ENCODE results near the gene USP44.

USP44 gene

GRCh38 chr12:95548056-95548538 lies 3.2 kb downstream of the USP44 start:
- DNase-seq: no peak

- peak; percentile 42 for DNase-seq
Measured at GRCh38 chr12:95547522-95548055, 3.7 kb downstream of the USP44 start.

DNA sequence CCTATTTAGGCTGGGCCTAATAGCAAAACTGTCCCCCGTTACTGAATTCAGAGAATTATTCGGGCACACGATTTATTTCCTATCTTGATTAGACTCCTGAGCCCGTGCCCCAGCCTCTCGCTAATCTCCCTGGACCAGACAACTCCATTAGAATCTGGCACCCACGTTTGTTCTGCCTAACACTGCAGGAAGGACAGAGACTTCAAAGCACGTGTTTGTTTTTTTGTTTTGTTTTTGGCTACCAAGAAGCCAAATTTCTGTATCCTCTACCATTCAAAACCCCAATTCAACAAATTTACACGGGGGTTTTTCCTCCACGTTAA lies 4.8 kb downstream of the USP44 start:
- DNase-seq: no peak

DNA sequence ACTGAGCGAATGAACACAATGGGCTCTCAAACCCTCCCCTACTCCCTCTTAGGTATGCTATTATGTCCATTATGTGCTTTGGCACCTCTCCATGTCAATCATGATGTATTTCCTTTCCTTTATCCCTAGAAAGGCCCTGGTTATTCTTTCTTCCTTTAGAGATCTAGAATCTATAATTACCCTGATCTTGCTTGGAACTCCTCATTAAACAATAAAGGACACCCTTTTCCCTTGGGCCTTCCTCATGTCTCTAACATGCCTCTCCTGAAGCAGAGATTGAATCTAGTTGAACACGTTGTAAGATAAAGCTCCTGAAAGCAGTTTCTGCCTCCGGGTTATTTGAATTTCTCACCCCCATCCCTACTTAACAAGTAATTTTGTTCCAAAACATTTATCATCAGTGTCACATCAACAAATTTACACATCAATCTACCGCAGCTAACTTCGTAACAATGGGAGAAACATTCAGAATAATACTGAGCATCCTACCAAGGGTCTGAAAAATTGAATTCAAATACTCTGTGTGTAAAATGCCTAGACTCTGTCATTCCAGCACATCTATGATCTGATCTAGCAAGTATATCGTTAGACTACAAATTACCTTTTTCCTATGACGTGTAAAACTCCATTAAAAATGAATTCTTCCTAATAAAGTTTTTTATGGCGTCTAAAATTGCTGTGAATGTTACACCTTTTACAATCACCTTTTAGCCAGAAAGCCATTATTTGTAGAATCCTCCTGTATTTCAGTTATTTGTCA lies 5.4 kb downstream of the USP44 start:
- no peak for DNase-seq

DNA sequence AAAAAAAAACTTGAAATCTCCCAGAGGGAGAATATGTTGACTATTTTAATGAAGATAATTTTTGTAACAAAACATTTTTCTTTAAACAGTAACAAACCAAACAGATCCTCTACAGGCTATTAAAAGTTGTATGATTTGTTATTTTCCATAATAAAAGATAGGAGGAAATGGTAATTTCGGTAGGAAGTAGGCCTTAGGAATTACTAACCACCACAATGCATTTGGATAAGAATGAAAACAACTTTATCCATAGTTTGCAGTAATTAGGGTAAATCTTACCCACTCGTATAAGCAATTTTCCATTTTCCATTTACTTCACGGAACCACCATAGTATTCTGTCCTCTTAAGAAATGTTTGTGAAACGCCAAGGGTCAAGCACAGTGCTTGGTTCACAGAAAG lies 6.0 kb downstream of the USP44 start:
- no peak for DNase-seq

- DNase-seq: no peak
Measured at GRCh38 chr12:95544756-95545155, 6.5 kb downstream of the USP44 start.

DNA sequence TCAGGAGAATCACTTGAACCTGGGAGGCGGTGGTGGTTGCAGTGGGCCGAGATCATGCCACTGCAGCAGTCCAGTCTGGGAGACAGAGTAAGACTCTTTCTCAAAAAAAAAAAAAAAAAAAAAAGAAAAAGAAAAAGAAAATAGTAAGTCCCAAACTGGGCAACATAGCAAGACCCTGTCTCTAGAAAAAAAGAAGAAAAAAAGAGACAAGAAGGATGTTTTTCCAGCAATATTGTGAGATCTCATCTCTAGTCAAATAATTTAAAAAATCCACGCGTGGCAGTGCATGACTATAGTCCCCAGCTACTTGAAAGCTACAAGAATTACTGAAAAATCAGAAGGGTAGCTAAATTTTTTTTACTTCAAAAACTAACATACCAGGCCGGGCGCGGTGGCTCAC lies 8.0 kb downstream of the USP44 start:
- no peak for DNase-seq

GRCh38 chr12:95541436-95541835 lies 9.8 kb downstream of the USP44 start:
- no peak for DNase-seq

DNA sequence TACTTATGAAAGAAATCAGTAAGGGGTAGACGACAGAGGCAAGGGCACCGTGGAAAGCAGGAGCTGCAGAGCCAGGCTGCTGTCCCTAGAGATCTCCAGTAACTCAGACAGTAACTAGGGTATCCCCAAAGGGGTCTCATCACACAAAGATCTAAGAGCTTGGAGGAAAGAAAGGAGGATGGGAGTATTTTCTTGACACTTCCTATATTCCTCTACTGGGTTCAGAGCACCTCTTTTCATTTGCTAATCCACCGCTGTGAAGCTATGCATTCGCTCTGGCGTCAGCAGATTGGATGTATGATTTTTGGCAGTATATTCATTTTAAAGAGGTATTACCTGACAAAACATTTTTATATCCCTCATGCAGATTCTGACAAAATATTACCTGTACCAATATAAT lies 12.6 kb downstream of the USP44 start:
- no peak for DNase-seq

- no peak for DNase-seq
Measured at GRCh38 chr12:95538006-95538405, 13.3 kb downstream of the USP44 start.

DNA sequence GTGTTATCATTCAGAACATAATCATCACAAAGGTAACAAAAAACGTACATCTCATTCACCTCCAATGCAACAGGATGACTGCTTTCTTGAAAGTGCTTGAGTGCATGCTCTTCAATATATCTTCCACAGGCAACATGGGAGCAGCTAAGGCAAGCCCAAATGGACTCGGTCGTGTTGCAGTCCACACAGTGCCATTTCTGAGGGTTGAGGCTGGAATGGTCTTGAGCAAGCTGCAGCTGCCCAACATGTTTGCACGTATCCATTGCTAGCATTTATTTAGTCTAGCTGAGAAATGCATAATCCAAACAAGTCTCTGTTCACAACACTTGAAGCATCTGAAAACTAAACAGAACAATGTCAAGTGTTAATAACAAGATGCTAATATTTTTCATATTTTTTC lies 17.3 kb downstream of the USP44 start:
- no peak for DNase-seq

DNA sequence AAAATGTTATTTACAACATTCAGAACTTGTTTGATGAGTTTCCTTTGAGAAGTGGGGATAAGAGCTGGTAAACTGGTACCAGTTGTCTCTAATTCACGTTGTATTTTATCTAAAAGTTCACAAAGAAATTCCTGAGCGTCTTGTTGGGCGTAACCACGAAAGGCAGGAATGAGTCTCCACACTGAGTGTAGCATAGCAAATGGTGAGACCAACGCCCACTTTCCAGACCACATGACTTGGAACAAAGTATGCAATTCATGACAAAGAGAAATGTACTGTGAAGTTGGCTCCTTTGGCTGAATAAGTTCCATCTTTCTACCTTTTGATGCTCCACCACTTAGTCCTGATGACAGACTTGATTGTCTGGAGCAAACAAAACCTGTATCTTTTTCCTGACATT lies 18.4 kb downstream of the USP44 start:
- peak; percentile 77 for DNase-seq

DNA sequence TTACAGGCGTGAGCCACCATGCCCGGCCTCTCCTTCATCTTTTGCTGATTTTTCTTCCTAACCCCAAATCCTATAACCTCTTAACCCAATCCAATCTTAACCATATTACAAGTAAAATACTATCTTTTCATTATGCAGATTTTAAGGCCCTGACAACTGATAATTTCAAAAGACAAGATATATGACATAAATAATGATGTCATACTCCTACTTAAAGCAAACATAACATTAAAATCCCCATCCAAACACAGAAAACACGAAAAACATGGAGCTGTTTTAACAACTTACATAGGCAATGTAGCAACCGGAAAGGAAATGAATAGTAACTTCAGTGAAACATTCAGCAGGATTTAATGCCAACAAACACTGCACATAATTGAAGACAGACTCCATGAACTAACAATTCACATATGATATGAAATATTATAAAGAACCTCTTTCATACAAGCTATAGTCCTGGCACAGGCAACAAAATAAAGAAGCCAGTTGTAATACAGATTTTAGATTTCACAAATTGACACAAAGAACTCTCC lies 21.5 kb downstream of the USP44 start:
- no peak for DNase-seq

DNA sequence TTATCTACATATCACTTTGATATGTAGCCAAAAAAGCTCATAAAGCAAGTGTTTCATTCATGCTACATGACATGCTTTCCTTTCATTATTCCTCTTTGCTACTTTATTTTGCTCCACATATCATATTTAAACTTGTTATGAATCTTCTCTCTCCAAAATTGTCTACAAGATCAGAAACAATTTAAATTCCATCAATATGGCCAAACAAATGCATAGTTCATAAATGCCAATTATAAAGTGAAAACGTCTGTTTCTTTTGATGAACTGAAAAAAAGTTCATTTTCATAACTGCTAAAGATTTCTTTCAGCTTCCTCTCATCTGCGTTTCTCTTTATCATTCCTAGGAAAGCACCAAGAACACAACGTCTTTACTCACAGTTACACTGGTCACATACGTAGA lies 22.8 kb downstream of the USP44 start:
- no peak for DNase-seq

DNA sequence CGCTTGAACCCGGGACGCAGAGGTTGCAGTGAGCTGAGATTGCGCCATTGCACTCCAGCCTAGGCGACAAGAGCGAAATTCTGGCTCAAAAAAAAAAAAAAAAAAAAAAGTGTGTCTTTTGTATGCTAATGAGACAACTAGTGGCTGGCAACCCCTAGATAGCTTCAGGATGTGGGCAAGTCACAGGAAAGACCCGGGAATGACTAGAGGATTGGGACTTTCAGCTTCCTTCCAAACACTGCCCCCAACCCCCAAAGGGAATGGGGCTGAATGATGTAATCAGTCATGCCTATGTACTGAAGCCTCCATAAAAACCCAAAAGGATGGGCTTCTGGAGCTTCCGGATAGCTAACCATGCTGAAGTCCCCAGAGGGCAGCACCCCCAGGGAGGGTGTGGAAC lies 28.6 kb downstream of the USP44 start:
- DNase-seq: no peak

DNA sequence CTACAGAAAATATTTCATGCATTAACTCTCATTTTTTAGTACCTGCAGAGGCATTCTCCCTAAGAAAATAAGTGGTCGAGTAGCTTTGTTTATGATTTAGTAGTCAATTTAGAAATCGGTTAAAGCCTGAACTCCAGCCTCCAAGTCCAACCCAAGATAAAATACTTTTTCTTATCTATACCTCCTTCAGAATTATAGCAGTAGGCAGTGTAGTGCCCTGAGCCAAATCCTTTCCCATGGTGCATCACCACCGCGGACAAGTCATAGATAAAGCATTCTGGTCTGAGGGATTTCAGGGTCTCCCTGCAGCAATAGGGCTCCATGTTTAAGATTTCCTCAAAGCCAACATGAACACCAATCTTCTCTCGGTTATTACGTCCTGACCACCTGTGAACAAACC lies 30.5 kb downstream of the USP44 start:
- no peak for DNase-seq

GRCh38 chr12:95518944-95519343 lies 32.3 kb downstream of the USP44 start:
- no peak for DNase-seq

DNA sequence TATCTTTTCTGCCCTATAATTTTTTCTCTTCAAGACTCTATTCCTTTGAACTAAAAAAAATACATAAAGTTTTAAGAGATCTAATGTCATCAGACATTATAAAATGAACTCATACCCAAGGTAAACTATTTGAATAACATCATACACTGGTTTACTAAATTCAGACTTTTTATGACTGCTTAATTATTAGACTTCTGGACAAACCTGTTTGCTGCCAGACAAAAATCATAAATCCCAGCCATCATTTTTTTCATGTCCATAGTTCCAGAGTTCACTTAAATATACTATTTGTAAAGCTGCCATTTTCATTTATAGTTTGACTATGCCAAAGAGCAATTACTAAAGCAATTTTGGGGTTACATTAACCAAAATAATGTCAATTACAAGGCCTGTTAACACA lies 34.0 kb downstream of the USP44 start:
- DNase-seq: no peak

DNA sequence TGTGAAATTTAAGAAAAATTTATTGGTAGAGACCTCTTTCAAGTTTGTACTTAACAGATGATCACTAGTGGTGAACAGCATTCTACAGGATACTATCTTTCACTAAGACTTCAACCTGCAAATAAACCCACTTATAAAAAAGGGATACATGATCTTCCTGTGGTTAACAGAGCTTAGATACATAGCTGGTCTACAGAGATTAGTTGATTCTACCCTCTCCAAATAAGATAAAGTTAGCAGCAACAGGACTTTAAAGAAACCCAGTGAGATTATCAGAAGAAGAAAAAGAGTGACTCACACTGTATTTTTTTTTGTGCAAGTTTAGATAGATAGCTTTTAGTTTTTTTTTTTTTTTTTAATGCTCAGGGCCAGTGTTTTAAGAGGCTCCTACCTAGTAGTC lies 34.5 kb downstream of the USP44 start:
- DNase-seq: peak; percentile 26

DNA sequence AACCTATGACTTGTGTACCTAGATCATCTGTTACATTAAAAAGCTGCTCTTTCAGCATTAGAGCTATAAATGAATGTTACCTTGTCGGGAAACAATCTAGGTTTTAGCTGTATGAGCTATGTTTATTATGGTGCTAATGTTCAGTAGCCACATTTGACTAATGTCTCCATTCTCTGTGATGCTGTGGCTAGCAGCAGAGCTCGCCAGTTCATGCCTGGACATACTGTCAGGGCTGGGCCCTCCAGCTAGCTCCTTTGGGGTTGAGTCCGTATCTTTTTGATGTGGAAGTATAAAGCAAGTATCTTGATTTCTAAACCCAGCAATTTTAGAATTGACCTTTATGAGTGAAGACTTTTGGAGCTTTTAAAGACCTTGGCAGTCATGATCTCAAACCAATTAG lies 36.1 kb downstream of the USP44 start:
- no peak for DNase-seq

GRCh38 chr12:95513599-95513998 lies 37.7 kb downstream of the USP44 start:
- no peak for DNase-seq

DNA sequence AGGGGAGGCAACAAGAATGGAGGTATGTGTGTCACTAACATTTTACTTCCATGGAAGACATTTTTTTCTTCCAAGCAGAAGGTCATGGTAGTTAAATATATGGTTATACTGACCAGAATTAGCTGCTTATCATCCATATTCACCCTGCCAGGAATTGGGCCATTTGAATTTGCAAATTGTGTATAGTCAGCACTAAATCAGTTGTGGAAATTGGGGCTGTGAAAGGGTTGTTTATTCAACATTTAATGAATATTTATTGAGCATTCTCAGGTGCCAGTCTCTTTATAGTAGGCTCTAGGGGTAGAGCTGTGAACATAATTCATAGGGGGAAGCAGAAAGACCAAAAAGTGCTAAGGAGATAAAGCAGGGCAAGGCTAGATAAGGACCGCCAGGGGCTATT lies 39.3 kb downstream of the USP44 start:
- DNase-seq: no peak

- DNase-seq: no peak
Measured at GRCh38 chr12:95509300-95509699, 42.0 kb downstream of the USP44 start.

DNA sequence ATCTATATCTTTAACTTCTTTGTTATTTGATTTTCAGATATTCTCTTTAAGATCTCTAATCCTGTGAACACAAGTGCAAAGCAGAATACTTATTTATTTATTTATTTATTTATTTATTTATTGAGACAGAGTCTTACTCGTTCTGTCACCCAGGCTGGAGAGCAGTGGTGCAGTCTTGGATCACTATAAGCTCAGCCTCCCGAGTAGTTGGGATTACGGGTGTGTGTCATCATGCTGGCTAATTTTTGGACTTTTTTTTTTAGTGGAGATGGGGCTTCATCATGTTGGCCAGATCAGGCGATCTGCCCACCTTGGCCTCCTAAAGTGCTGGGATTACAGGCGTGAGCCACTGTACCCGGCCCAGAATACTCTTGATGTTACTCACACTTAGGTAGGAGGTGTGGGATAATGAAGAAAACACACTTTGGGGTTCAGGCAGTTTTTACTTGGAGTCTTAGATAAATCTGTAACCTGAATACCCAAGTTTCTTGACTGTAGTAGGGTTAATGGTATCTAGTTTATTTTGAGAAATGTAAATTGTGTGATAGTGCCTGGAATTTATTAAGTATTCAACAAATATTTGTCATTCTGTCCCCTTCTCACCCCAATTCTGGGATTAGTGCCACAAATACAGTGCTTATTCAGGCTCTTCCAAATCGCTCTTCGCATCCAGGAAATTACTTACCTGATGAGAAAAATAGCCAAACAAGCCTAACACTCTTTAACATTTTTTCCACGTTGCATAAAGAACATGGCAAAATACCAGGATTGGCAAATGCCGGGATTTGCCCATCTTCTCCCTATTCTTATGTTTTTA lies 44.4 kb downstream of the USP44 start:
- DNase-seq: no peak
